CD4-positive, alpha-beta T cell treated with Interleukin-21 for 1 hour (primary cell): ENCODE results near the gene OR4C12.
"Not testable (repeated sequence)": the region's sequence is repeated elsewhere in the genome, so short reads cannot be mapped to it uniquely, and the experiment has no call there.

Experiments used
- DNase-seq: peaks from one replicate; pipeline ENCODE4 v3.0.0-alpha.2; 2020

OR4C12 gene

GRCh38 chr11:49982435-49982834, at the start of gene OR4C12:
TSS of gene OR4C12 (minus strand) at chr11:49982535. CDS start at chr11:49982501, 34 bp downstream.
- DNase-seq: not testable (repeated sequence)

- DNase-seq: no peak
Measured at GRCh38 chr11:50030193-50030592, 47.9 kb upstream of the OR4C12 start.

- DNase-seq: peak; percentile 30
Measured at GRCh38 chr11:49995565-49995964, 13.2 kb upstream of the OR4C12 start.

- not testable (repeated sequence) for DNase-seq
Measured at GRCh38 chr11:49973439-49973838, 8.9 kb downstream of the OR4C12 start.

GRCh38 chr11:49952091-49952490, 30.2 kb downstream of the OR4C12 start, which contains the start of gene OR4C13:
TSS of gene OR4C13 (plus strand) at chr11:49952391. CDS start at chr11:49952423, 32 bp downstream.
- DNase-seq: no peak

GRCh38 chr11:49948701-49949100, 33.6 kb downstream of the OR4C12 start:
- DNase-seq: not testable (repeated sequence)
